Right cardiac atrium (tissue), 5 donors: Measurements from ENCODE around the gene CXCL11. TPM values are rescaled to one million over a fixed set of nuclear protein-coding genes. Genes with fewer than 3 reads are reported as not detected.

Experiments
- ATAC-seq, 2 donors: fragments of 200-7000 bp; cut with Tn5 transposase; one replicate each; pipeline versions ENCODE4 v1.8.0 to v1.9.1; 2020; ENCODE audit warnings: moderate library complexity in 2 of 2, mild to moderate bottlenecking in 1 of 2
- DNase-seq, 3 donors: peaks; one replicate each; pipeline ENCODE4 v3.0.0-alpha.2; 2020
- H3K27ac ChIP-seq: one replicate; pipeline ENCODE4 v1.5.1; 2013; ENCODE audit warnings: mild to moderate bottlenecking, low read length, control low read depth, moderate library complexity
- H3K27me3 ChIP-seq: one replicate; pipeline ENCODE4 v1.6.1; 2013; ENCODE audit not compliant: control insufficient read depth, insufficient read depth
- H3K4me1 ChIP-seq: one replicate; pipeline ENCODE4 v1.6.1; 2013; ENCODE audit warnings: low read length; ENCODE audit not compliant: control insufficient read depth, insufficient read depth
- H3K4me3 ChIP-seq: one replicate; pipeline ENCODE4 v1.5.1; 2013; ENCODE audit warnings: low read length, control low read depth
- H3K9me3 ChIP-seq: one replicate; pipeline ENCODE4 v1.6.1; 2013; ENCODE audit warnings: low read length; ENCODE audit not compliant: control insufficient read depth
- WGBS: extraction: QIAGEN DNeasy Blood & Tissue Kit; methylation state at CpG from one replicate; pipeline ENCODE4 v1.1.7; 2013; 5-methylcytosine and 5-hydroxymethylcytosine counted together
- intact Hi-C, 4 donors: fragments of 100-400 bp; cut with DNase I; formaldehyde crosslinking; loops; one replicate each; pipeline versions ENCODE4 v1.11.0 to v1.14.0; 2022 to 2023
- long read RNA-seq, 4 donors: library from polyadenylated mRNA; unstranded; transcript quantifications; one replicate each; pipeline ENCODE4 v2.0.0, GENCODE V29; 2020 to 2021
- polyA plus RNA-seq: library from polyadenylated mRNA; stranded (reverse); fragments of 200-250 nt; gene quantifications from one replicate; pipeline ENCODE4 v1.2.3, GENCODE V29; 2013
- total RNA-seq, 4 donors: library from RNA; stranded (reverse); fragmentation: NEBNext Ultra II Directional; extraction: Animal tissue kit (Norgen Biotek cat#: 25700); gene quantifications; one replicate each; pipeline ENCODE4 v1.2.1, GENCODE V29; 2021
- donor health status: healthy with polysubstance abuse.
- donor health status: DM: no; HTN: yes; CAD: no.
- donor health status: DM: no; HTN: no; CAD: no.
- donor health status: DM: no; HTN: yes; CAD: no; lungs with severe emphysema.
- donor health status: DM: yes; HTN: yes; CAD: no.

CXCL11 gene
- under 1 TPM in 1 of 4 donors, not detected in 3; 0.20 TPM for total RNA-seq
- 0.07 TPM for polyA plus RNA-seq
- long read RNA-seq, donor 1 = 0 reads
- long read RNA-seq, donor 2 = 0 reads
- long read RNA-seq, donor 3 = 0 reads
- long read RNA-seq, donor 4 = 0 reads

GRCh38 chr4:76035799-76036380, at the start of gene CXCL11:
CXCL11 (minus strand) TSS chr4:76036070; CDS start chr4:76035987, 83 bp downstream.
- no peaks in the 10 kb centered on the region for H3K27me3 ChIP-seq
- H3K27ac ChIP-seq = no peak within 1 kb of the TSS
- intact Hi-C loops = no loop called here
- 61% methylated on average over 2 of the region's 2 CpGs for WGBS
- no peak within 1 kb of the TSS for H3K4me3 ChIP-seq
- DNase-seq (no peak), ATAC-seq (no peak)
- H3K4me1 ChIP-seq = no peaks in the 10 kb centered on the region
- no peaks in the 10 kb centered on the region for H3K9me3 ChIP-seq

GRCh38 chr4:76084542-76084941, 48.7 kb upstream of the CXCL11 start:
- DNase-seq (no peak), ATAC-seq (no peak)
- intact Hi-C loops = no loop called here
- Histone ChIP-seq H3K4me1 (peaks cover 5% of the 10 kb centered on the region), H3K27ac (no peak overlapping the region), H3K27me3 (no peaks in the 10 kb centered on the region), H3K4me3 (no peak overlapping the region), H3K9me3 (no peaks in the 10 kb centered on the region)
- 66% methylated on average over 1 of the region's 1 CpG for WGBS

GRCh38 chr4:76083386-76083988, 47.6 kb upstream of the CXCL11 start:
- intact Hi-C loops = no loop called here
- no peak overlapping the region for H3K27ac ChIP-seq

GRCh38 chr4:76078033-76078613, 42.3 kb upstream of the CXCL11 start:
- Histone ChIP-seq H3K4me1 (no peaks in the 10 kb centered on the region), H3K27ac (peak overlapping the region; percentile 30), H3K4me3 (no peak overlapping the region), H3K9me3 (no peaks in the 10 kb centered on the region), H3K27me3 (no peaks in the 10 kb centered on the region)
- intact Hi-C loops = no loop called here
- peak in 1 of 2 donors; percentile 27 for ATAC-seq
- WGBS = 41% methylated on average over 4 of the region's 4 CpGs
- DNase-seq = no peak

More at GRCh38 chr4:76083386-76083988, 47.6 kb upstream of the CXCL11 start:
- ATAC-seq = no peak
- no peaks in the 10 kb centered on the region for H3K9me3 ChIP-seq
- WGBS = 84% methylated on average over 3 of the region's 3 CpGs
- no peak for DNase-seq
- H3K27me3 ChIP-seq = no peaks in the 10 kb centered on the region
- H3K4me3 ChIP-seq = no peak overlapping the region
- H3K4me1 ChIP-seq = peaks cover 5% of the 10 kb centered on the region

GRCh38 chr4:76074993-76075600, 39.2 kb upstream of the CXCL11 start:
- Histone ChIP-seq H3K4me3 (peak overlapping the region; percentile 53), H3K27me3 (no peaks in the 10 kb centered on the region), H3K4me1 (no peaks in the 10 kb centered on the region), H3K9me3 (no peaks in the 10 kb centered on the region), H3K27ac (peak overlapping the region; percentile 57)
- ATAC-seq (no peak), DNase-seq (no peak)
- intact Hi-C loops = no loop called here
- WGBS = 39% methylated on average over 4 of the region's 4 CpGs

GRCh38 chr4:76074468-76074867, 38.6 kb upstream of the CXCL11 start, which contains the start of gene ART3:
ART3 (plus strand) TSS chr4:76074709; CDS start chr4:76075890, 1,181 bp downstream.
- Histone ChIP-seq H3K9me3 (no peaks in the 10 kb centered on the region), H3K4me1 (no peaks in the 10 kb centered on the region), H3K27me3 (no peaks in the 10 kb centered on the region), H3K4me3 (peak within 1 kb of the TSS; percentile 53), H3K27ac (peak within 1 kb of the TSS; percentile 72)
- intact Hi-C loops = no loop called here
- peak; percentile 82 to 91 for ATAC-seq
- WGBS = 24% methylated on average over 1 of the region's 1 CpG
- DNase-seq = no peak

GRCh38 chr4:76072760-76073159, 36.9 kb upstream of the CXCL11 start:
- 69% methylated on average over 4 of the region's 4 CpGs for WGBS
- H3K27ac ChIP-seq = no peak overlapping the region
- H3K4me3 ChIP-seq = no peak overlapping the region
- DNase-seq (no peak), ATAC-seq (no peak)
- H3K9me3 ChIP-seq = no peaks in the 10 kb centered on the region
- H3K4me1 ChIP-seq = no peaks in the 10 kb centered on the region
- no peaks in the 10 kb centered on the region for H3K27me3 ChIP-seq
- intact Hi-C loops = no loop called here

GRCh38 chr4:76067652-76068286, 31.9 kb upstream of the CXCL11 start:
- ATAC-seq (peak; percentile 80 to 85), DNase-seq (peak; percentile 65 to 88 (median 71))
- Histone ChIP-seq H3K4me3 (no peak overlapping the region), H3K9me3 (no peaks in the 10 kb centered on the region), H3K27me3 (no peaks in the 10 kb centered on the region), H3K4me1 (no peaks in the 10 kb centered on the region), H3K27ac (no peak overlapping the region)
- intact Hi-C loops = loop anchor here (2.0 to 10.0 kb wide), 3 partner anchors 70 to 173 kb away; no protein-coding TSS in a partner anchor
- 0% methylated on average over 2 of the region's 2 CpGs for WGBS

GRCh38 chr4:76066546-76066945, 30.7 kb upstream of the CXCL11 start:
- intact Hi-C loops = loop anchor here (2.0 to 10.0 kb wide), 3 partner anchors 69 to 172 kb away; no protein-coding TSS in a partner anchor
- DNase-seq (peak in 1 of 3 donors; percentile 25), ATAC-seq (peak in 1 of 2 donors; percentile 40)
- Histone ChIP-seq H3K4me1 (no peaks in the 10 kb centered on the region), H3K9me3 (no peaks in the 10 kb centered on the region), H3K27me3 (no peaks in the 10 kb centered on the region), H3K4me3 (no peak overlapping the region), H3K27ac (no peak overlapping the region)
- WGBS = 61% methylated on average over 3 of the region's 3 CpGs

GRCh38 chr4:76061982-76062381, 26.1 kb upstream of the CXCL11 start:
- Histone ChIP-seq H3K4me3 (no peak overlapping the region), H3K9me3 (no peaks in the 10 kb centered on the region), H3K4me1 (no peaks in the 10 kb centered on the region), H3K27me3 (no peaks in the 10 kb centered on the region), H3K27ac (no peak overlapping the region)
- DNase-seq = no peak
- WGBS = 43% methylated on average over 1 of the region's 1 CpG
- ATAC-seq = no peak
- intact Hi-C loops = loop anchor here in 1 of 4 donors (10.0 kb wide), 1 partner anchor 167 kb away; no protein-coding TSS in a partner anchor
